ENCODE data around the gene RSAD1. TPM values are rescaled to one million over a fixed set of nuclear protein-coding genes. Genes with fewer than 3 reads are reported as not detected.

Gene RSAD1
- total and polyA plus RNA-seq, 10 of the 15 experiments (the other 5 are each of a cell fraction or from before 2014, with no cell fraction given): 2.5 to 28.1 (median 22.6) TPM

DNA sequence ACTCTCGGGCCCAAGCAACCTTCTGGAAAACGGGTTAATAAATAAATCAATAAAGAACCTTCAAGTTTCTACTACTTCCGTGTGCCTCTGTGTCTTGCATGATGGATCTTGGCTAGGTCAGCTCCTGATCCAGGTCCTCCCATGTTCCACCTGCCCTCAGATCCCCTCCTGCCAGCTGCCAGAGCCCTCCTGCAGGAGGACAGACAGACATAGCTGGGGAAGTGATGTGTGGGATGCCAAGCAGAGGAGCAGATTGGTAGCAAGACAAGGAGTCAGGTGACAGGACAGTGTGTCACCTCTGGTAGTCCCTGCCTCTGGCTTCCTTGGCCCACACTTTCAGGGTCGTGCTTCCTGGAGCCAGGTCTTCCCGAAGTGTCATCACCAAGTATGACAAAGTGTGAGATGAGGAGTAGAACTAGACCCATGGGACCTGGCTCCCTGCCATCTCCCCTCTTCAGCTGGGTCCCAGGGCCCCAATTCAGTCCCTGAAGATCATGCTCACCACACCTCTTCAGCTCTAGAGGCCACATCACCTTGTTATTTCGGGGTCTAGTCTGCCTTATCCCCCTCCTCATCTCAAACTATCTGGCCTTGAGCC, 52.9 kb downstream of the RSAD1 start:
- intact Hi-C loops (cut with micrococcal nuclease; ENCODE audit: unreplicated experiment): no loop called here
- FAIRE-seq (no peak), ATAC-seq (no peak), DNase-seq (ENCODE audit: low read depth, low spot score) (no peak)
- POLR2A ChIA-PET: no interaction called here
- no peak overlapping the region for H3K27ac ChIP-seq (ENCODE audit: control insufficient read depth, insufficient read depth)
- no peak overlapping the region for H3K4me2 ChIP-seq (ENCODE audit: control insufficient read depth, insufficient read depth)
- no peak overlapping the region for H2AFZ ChIP-seq (ENCODE audit: control insufficient read depth, low read depth, low read length)
- no peaks in the 10 kb centered on the region for H3K9me3 ChIP-seq (replicated peaks; ENCODE audit: control insufficient read depth, insufficient read depth, low read length)
- H3K9ac ChIP-seq (ENCODE audit: control insufficient read depth, insufficient read depth, low read length): no peak overlapping the region
- H4K20me1 ChIP-seq (ENCODE audit: control insufficient read depth, insufficient read depth): no peaks in the 10 kb centered on the region
- TF ChIP-seq NFYB (IDR thresholded peaks at IDR 0.05; ENCODE audit: insufficient read depth, low read depth, low read length): no peak
- TF ChIP-seq PML (IDR thresholded peaks at IDR 0.05; ENCODE audit: low read length): no peak
- TF ChIP-seq, protein P1, sequence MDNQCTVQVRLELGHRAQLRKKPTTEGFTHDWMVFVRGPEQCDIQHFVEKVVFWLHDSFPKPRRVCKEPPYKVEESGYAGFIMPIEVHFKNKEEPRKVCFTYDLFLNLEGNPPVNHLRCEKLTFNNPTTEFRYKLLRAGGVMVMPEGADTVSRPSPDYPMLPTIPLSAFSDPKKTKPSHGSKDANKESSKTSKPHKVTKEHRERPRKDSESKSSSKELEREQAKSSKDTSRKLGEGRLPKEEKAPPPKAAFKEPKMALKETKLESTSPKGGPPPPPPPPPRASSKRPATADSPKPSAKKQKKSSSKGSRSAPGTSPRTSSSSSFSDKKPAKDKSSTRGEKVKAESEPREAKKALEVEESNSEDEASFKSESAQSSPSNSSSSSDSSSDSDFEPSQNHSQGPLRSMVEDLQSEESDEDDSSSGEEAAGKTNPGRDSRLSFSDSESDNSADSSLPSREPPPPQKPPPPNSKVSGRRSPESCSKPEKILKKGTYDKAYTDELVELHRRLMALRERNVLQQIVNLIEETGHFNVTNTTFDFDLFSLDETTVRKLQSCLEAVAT (IDR thresholded peaks at IDR 0.05): no peak
- TF ChIP-seq HDGF (IDR thresholded peaks at IDR 0.05): no peak
- TF ChIP-seq KAT2A (conservative IDR thresholded peaks at IDR 0.05; ENCODE audit: control insufficient read depth, low read depth, low read length): no peak
- no peak for TF ChIP-seq IRF3 (IDR thresholded peaks at IDR 0.05)
- TF ChIP-seq ZNF217 (IDR thresholded peaks at IDR 0.05): no peak
- TF ChIP-seq ASH2L (IDR thresholded peaks at IDR 0.05; ENCODE audit: borderline replicate concordance, low read depth): no peak
- no peak for TF ChIP-seq EGR1 (IDR thresholded peaks at IDR 0.05; ENCODE audit: borderline replicate concordance in 1 of 2, low read depth in 2 of 2, low read length in 2 of 2)
- BruUV-seq (replicated peaks): no TSS peak
- in situ Hi-C loops (cut with MboI): no loop called here
- SMC1A ChIA-PET (ENCODE audit: uncharacterized antibody, unreplicated experiment): no interaction called here
- H3K4me1 ChIP-seq (ENCODE audit: control insufficient read depth, insufficient read depth, low read length): no peaks in the 10 kb centered on the region
- H3K27me3 ChIP-seq (replicated peaks in 1 of 2; ENCODE audit: control insufficient read depth in 2 of 2, insufficient read depth in 2 of 2, low read length in 1 of 2): peaks cover 17 to 19% of the 10 kb centered on the region in 2 experiments
- no peaks in the 10 kb centered on the region for H3K36me3 ChIP-seq (ENCODE audit: control insufficient read depth in 2 of 2, insufficient read depth in 2 of 2, low read length in 1 of 2)
- WGBS (ENCODE audit: insufficient coverage, insufficient replicate concordance, low lambda C conversion rate, missing lambda C conversion rate): 14% methylated on average over 6 of the region's 6 CpGs
- no peaks in the 10 kb centered on the region for H3K79me2 ChIP-seq (ENCODE audit: control insufficient read depth, insufficient read depth, low read length)
- CTCF ChIA-PET: interaction anchor here (1.3 kb wide), 1 partner anchor 20 kb away, joined by 3 read pairs; no protein-coding TSS in a partner anchor
- RAD21 ChIA-PET (ENCODE audit: unreplicated experiment): no interaction called here
- H3K4me3 ChIP-seq: no peak overlapping the region

Measured in GM12878 (cell line).